OCI-LY7 (cell line): ENCODE data around the gene C3. TPM values are rescaled to one million over a fixed set of nuclear protein-coding genes. Genes with fewer than 3 reads are reported as not detected.
"Not testable (repeated sequence)": the region's sequence is repeated elsewhere in the genome, so short reads cannot be mapped to it uniquely, and the experiment has no call there.

ENCODE experiments used
- BruUV-seq: library from RNA; stranded (reverse); fragments of 400-500 nt; replicated peaks from 2 replicates; lab custom pipeline; 2021; lab: Mats Ljungman, UMichigan
- CTCF ChIA-PET: fragments of 300-600 bp; sonication (Branson Sonifier 250); formaldehyde crosslinking; loops from one replicate; lab custom pipeline; 2022; ENCODE audit warnings: antibody characterized with exemption; ENCODE audit not compliant: unreplicated experiment; lab: Charles Lee
- POLR2A ChIA-PET: fragments of 300-600 bp; sonication (Branson Sonifier 250); formaldehyde crosslinking; loops from one replicate; lab custom pipeline; 2022; ENCODE audit warnings: antibody characterized with exemption; lab: Charles Lee
- DNase-seq: peaks from one replicate; pipeline ENCODE4 v3.0.0-alpha.2; 2015; ENCODE audit warnings: low spot score
- H2AFZ ChIP-seq: fragments of 200-600 bp; sonication (generic), shearing (Covaris generic); 2 replicates; pipeline ENCODE4 v1.6.1; 2014; ENCODE audit warnings: mild to moderate bottlenecking, antibody characterized with exemption, low read length, moderate library complexity
- H3K27ac ChIP-seq: fragments of 200-600 bp; sonication (generic); 2 replicates; pipeline ENCODE4 v1.5.1; 2014; ENCODE audit warnings: mixed run types, low read depth, mild to moderate bottlenecking, moderate library complexity, low read length, inconsistent platforms; ENCODE audit not compliant: poor library complexity, severe bottlenecking
- H3K36me3 ChIP-seq: fragments of 200-600 bp; sonication (generic); 2 replicates; pipeline ENCODE4 v1.6.1; 2014; ENCODE audit warnings: mild to moderate bottlenecking, antibody characterized with exemption, low read length, moderate library complexity, mixed read lengths; ENCODE audit not compliant: insufficient read depth
- H3K4me1 ChIP-seq: fragments of 200-600 bp; sonication (generic); 2 replicates; pipeline ENCODE4 v1.5.1; 2014; ENCODE audit warnings: mild to moderate bottlenecking, low read length; ENCODE audit not compliant: insufficient read depth, poor library complexity, severe bottlenecking
- H3K4me2 ChIP-seq: fragments of 200-600 bp; sonication (generic); 2 replicates; pipeline ENCODE4 v1.6.1; 2014; ENCODE audit warnings: mild to moderate bottlenecking, low read length
- H3K4me3 ChIP-seq: fragments of 200-600 bp; sonication (generic); 2 replicates; pipeline ENCODE4 v1.5.1; 2014; ENCODE audit warnings: mild to moderate bottlenecking, low read depth, low read length; ENCODE audit not compliant: poor library complexity, severe bottlenecking
- H3K79me2 ChIP-seq: fragments of 200-600 bp; sonication (generic); 2 replicates; pipeline ENCODE4 v1.6.1; 2016; ENCODE audit warnings: low read depth, mild to moderate bottlenecking, low read length, moderate library complexity, mixed read lengths; ENCODE audit not compliant: insufficient read depth
- H3K9me2 ChIP-seq: fragments of 200-600 bp; sonication (generic); 2 replicates; pipeline ENCODE4 v1.6.1; 2016; ENCODE audit warnings: mild to moderate bottlenecking, low read length, mixed read lengths; ENCODE audit not compliant: insufficient read depth
- H3K9me3 ChIP-seq: fragments of 200-600 bp; sonication (generic); 2 replicates; pipeline ENCODE4 v1.6.1; 2014; ENCODE audit warnings: mild to moderate bottlenecking, mixed run types, low read length, mixed read lengths
- H4K20me1 ChIP-seq: fragments of 200-600 bp; sonication (generic); 2 replicates; pipeline ENCODE4 v1.6.1; 2014; ENCODE audit warnings: mild to moderate bottlenecking, antibody characterized with exemption, low read length, moderate library complexity, mixed read lengths; ENCODE audit not compliant: insufficient read depth
- CTCF ChIP-seq: fragments of 200-600 bp; sonication (generic); conservative IDR thresholded peaks from 2 replicates; pipeline ENCODE4 v1.5.1; 2014; ENCODE audit warnings: mild to moderate bottlenecking, antibody characterized with exemption, low read length, moderate library complexity, mixed read lengths
- EZH2phosphoT487 ChIP-seq: fragments of 200-600 bp; sonication (generic); IDR thresholded peaks from 2 replicates; pipeline ENCODE4 v1.6.1; 2018; ENCODE audit warnings: low read depth, borderline replicate concordance, mild to moderate bottlenecking, mixed run types, antibody characterized with exemption, low read length, moderate library complexity, mixed read lengths
- intact Hi-C: fragments of 100-400 bp; cut with micrococcal nuclease; formaldehyde crosslinking; loops from one replicate; pipeline ENCODE4 v1.10.0; 2022; ENCODE audit not compliant: unreplicated experiment
- total RNA-seq, 2 experiments: library from RNA; depleted of rRNA in 1 of 2; stranded (reverse); fragments of >200 nt in 1 of 2; shearing (Covaris generic) in 1 of 2; gene quantifications; 2 replicates each; pipeline ENCODE4 v1.2.3, GENCODE V29; 2014 to 2022

C3 gene
- total RNA-seq, 2 experiments from 2014 or later, result 0.13 TPM; not detected in 1

GRCh38 chr19:6711078-6711361, 9.4 kb downstream of the C3 start:
- H3K79me2 ChIP-seq, result no peaks in the 10 kb centered on the region
- H2AFZ ChIP-seq, result no peak overlapping the region
- H3K9me2 ChIP-seq, result no peaks in the 10 kb centered on the region
- intact Hi-C loops, result no loop called here
- no peaks in the 10 kb centered on the region for H4K20me1 ChIP-seq
- CTCF ChIA-PET, result interaction anchor here (0.6 kb wide), 1 partner anchor 1120 kb away, joined by 4 read pairs; no protein-coding TSS in a partner anchor
- TF ChIP-seq CTCF, result no peak
- no peak for TF ChIP-seq EZH2phosphoT487
- POLR2A ChIA-PET, result no interaction called here
- no TSS peak for BruUV-seq
- H3K4me1 ChIP-seq, result no peaks in the 10 kb centered on the region
- H3K4me2 ChIP-seq, result no peak overlapping the region
- H3K36me3 ChIP-seq, result no peaks in the 10 kb centered on the region
- H3K9me3 ChIP-seq, result no peaks in the 10 kb centered on the region
- no peak overlapping the region for H3K4me3 ChIP-seq
- H3K27ac ChIP-seq, result no peak overlapping the region
- no peak for DNase-seq

- POLR2A ChIA-PET, result no interaction called here
- H3K27ac ChIP-seq, result no peak overlapping the region
- H3K9me2 ChIP-seq, result no peaks in the 10 kb centered on the region
- H3K9me3 ChIP-seq, result no peaks in the 10 kb centered on the region
- H4K20me1 ChIP-seq, result no peaks in the 10 kb centered on the region
- no peaks in the 10 kb centered on the region for H3K36me3 ChIP-seq
- peak; percentile 22; the same call in 1 of the 2 replicates for TF ChIP-seq CTCF
- no peak for TF ChIP-seq EZH2phosphoT487
- H3K4me1 ChIP-seq, result no peaks in the 10 kb centered on the region
- no peak overlapping the region for H3K4me2 ChIP-seq
- CTCF ChIA-PET, result interaction anchor here (0.6 kb wide), 1 partner anchor 1121 kb away, joined by 4 read pairs; no protein-coding TSS in a partner anchor
- no peaks in the 10 kb centered on the region for H3K79me2 ChIP-seq
- no peak for DNase-seq
- no peak overlapping the region for H3K4me3 ChIP-seq
- no TSS peak for BruUV-seq
- H2AFZ ChIP-seq, result no peak overlapping the region
- intact Hi-C loops, result no loop called here
Measured at GRCh38 chr19:6710273-6711077, 10.0 kb downstream of the C3 start.

- POLR2A ChIA-PET, result no interaction called here
- Histone ChIP-seq H3K4me2 (no peak overlapping the region), H3K27ac (no peak overlapping the region), H3K4me3 (no peak overlapping the region), H3K79me2 (no peaks in the 10 kb centered on the region), H2AFZ (no peak overlapping the region), H3K9me3 (no peaks in the 10 kb centered on the region), H3K4me1 (no peaks in the 10 kb centered on the region), H3K36me3 (no peaks in the 10 kb centered on the region), H4K20me1 (no peaks in the 10 kb centered on the region), H3K9me2 (no peaks in the 10 kb centered on the region)
- no peak for TF ChIP-seq EZH2phosphoT487
- no peak for TF ChIP-seq CTCF
- no peak for DNase-seq
- CTCF ChIA-PET, result no interaction called here
- intact Hi-C loops, result no loop called here
- no TSS peak for BruUV-seq
Measured at GRCh38 chr19:6709549-6709948, 10.9 kb downstream of the C3 start.

GRCh38 chr19:6708913-6709312, 11.5 kb downstream of the C3 start:
- CTCF ChIA-PET, H3K4me1 ChIP-seq, H3K9me3 ChIP-seq, H3K27ac ChIP-seq, H3K36me3 ChIP-seq, H3K4me2 ChIP-seq, DNase-seq, intact Hi-C loops, H3K4me3 ChIP-seq, H3K79me2 ChIP-seq, BruUV-seq, H2AFZ ChIP-seq, H4K20me1 ChIP-seq, H3K9me2 ChIP-seq: not testable (repeated sequence)
- POLR2A ChIA-PET, result interaction anchor here (0.6 kb wide), 1 partner anchor 61 kb away, joined by 3 read pairs; no protein-coding TSS in a partner anchor
